Fibroblast of lung (primary cell): ENCODE results near the gene LYPLA2. TPM values are rescaled to one million over a fixed set of nuclear protein-coding genes. Genes with fewer than 3 reads are reported as not detected.

Source experiments
- DNase-seq, 2 donors: peaks; one replicate each; pipeline versions ENCODE4 v3.0.0 to v3.0.0-alpha.2; 2010; ENCODE audit warnings: low read depth in 2 of 2
- H2AFZ ChIP-seq: 2 replicates; pipeline ENCODE4 v1.5.1; 2012; ENCODE audit warnings: low read length, control low read depth, inconsistent platforms
- H3K27ac ChIP-seq: 2 replicates; pipeline ENCODE4 v1.5.1; 2011; ENCODE audit warnings: low read length, control low read depth; ENCODE audit not compliant: insufficient read depth
- H3K27me3 ChIP-seq: 2 replicates; pipeline ENCODE4 v1.5.1; 2011; ENCODE audit warnings: mild to moderate bottlenecking, low read length; ENCODE audit not compliant: control insufficient read depth, insufficient read depth
- H3K36me3 ChIP-seq: 2 replicates; pipeline ENCODE4 v1.5.1; 2011; ENCODE audit warnings: low read length; ENCODE audit not compliant: control insufficient read depth, insufficient read depth
- H3K4me1 ChIP-seq: 2 replicates; pipeline ENCODE4 v1.5.1; 2011; ENCODE audit warnings: low read length; ENCODE audit not compliant: control insufficient read depth, insufficient read depth; ENCODE audit errors: extremely low read depth
- H3K4me2 ChIP-seq: 2 replicates; pipeline ENCODE4 v1.5.1; 2011; ENCODE audit warnings: low read length, control low read depth; ENCODE audit not compliant: insufficient read depth; ENCODE audit errors: extremely low read depth
- H3K4me3 ChIP-seq, 4 experiments: fragments of 200-600 bp in 1 of 4; sonication (generic) in 1 of 4; replicated peaks in 1 of 4; 2 replicates each; pipeline ENCODE4 v1.5.1; 2011 to 2016; ENCODE audit warnings: low read length in 4 of 4, low read depth in 3 of 4, mild to moderate bottlenecking in 3 of 4, control low read depth in 2 of 4, inconsistent platforms in 1 of 4, mixed read lengths in 1 of 4; ENCODE audit not compliant: insufficient read depth in 1 of 4; ENCODE audit errors: control extremely low read depth in 1 of 4
- H3K79me2 ChIP-seq: 2 replicates; pipeline ENCODE4 v1.5.1; 2012; ENCODE audit warnings: mild to moderate bottlenecking, low read length, inconsistent platforms; ENCODE audit not compliant: control insufficient read depth, insufficient read depth
- H3K9ac ChIP-seq: 2 replicates; pipeline ENCODE4 v1.5.1; 2011; ENCODE audit warnings: mild to moderate bottlenecking, low read length, control low read depth; ENCODE audit not compliant: insufficient read depth
- H3K9me3 ChIP-seq: 2 replicates; pipeline ENCODE4 v1.5.1; 2012; ENCODE audit warnings: low read depth, low read length; ENCODE audit not compliant: control insufficient read depth, insufficient read depth
- H4K20me1 ChIP-seq: 2 replicates; pipeline ENCODE4 v1.5.1; 2011; ENCODE audit warnings: low read length; ENCODE audit not compliant: control insufficient read depth, insufficient read depth; ENCODE audit errors: extremely low read depth
- CTCF ChIP-seq, 2 donors: IDR thresholded peaks in 1 of 2; conservative IDR thresholded peaks in 1 of 2; 1 replicate in 1 of 2; 2 replicates in 1 of 2; pipeline ENCODE4 v1.5.1; 2011 to 2012; ENCODE audit warnings: low read length in 2 of 2, control low read depth in 1 of 2, inconsistent platforms in 1 of 2, low read depth in 1 of 2, mild to moderate bottlenecking in 1 of 2
- EZH2 ChIP-seq: IDR thresholded peaks from 2 replicates; pipeline ENCODE4 v1.5.1; 2012; ENCODE audit warnings: low read length, control low read depth, mild to moderate bottlenecking; ENCODE audit errors: missing control alignments
- polyA plus RNA-seq, 2 donors: library from polyadenylated mRNA; depleted of rRNA in 1 of 2; stranded (reverse) in 1 of 2; unstranded in 1 of 2; fragments of >200 nt; gene quantifications; 2 replicates each; pipeline ENCODE4 v1.2.1, GENCODE V29; 2011 to 2012; ENCODE audit warnings: missing spikeins in 1 of 2
- total RNA-seq: library from RNA; depleted of rRNA; stranded (reverse); fragments of >200 nt; gene quantifications from 2 replicates; pipeline ENCODE4 v1.2.1, GENCODE V29; 2014

LYPLA2 gene
- total and polyA plus RNA-seq, 2 donors (not counting 1 experiment from before 2014, with no cell fraction given), result 20.4 to 29.2 TPM

- Histone ChIP-seq H3K79me2 (no peaks in the 10 kb centered on the region), H3K36me3 (peaks cover 14% of the 10 kb centered on the region), H3K4me2 (peak overlapping the region; percentile 100), H3K4me1 (peaks cover 8% of the 10 kb centered on the region), H3K27ac (peak overlapping the region; percentile 63), H3K9ac (no peak overlapping the region), H3K9me3 (no peaks in the 10 kb centered on the region), H4K20me1 (no peaks in the 10 kb centered on the region), H3K27me3 (no peaks in the 10 kb centered on the region), H2AFZ (no peak overlapping the region), H3K4me3 (peak overlapping the region in 3 of 4 experiments; percentile 75 to 89 (median 81))
- DNase-seq, result no peak
- TF ChIP-seq EZH2 (no peak), CTCF (conservative IDR thresholded peaks at IDR 0.05 in 1 of 2, IDR thresholded peaks at IDR 0.05 in 1 of 2; ENCODE audit: low read depth in 1 of 2, low read length in 2 of 2) (no peak)
Measured at GRCh38 chr1:23799255-23799569, 8.3 kb downstream of the LYPLA2 start.

- Histone ChIP-seq H3K4me1 (peaks cover 8% of the 10 kb centered on the region), H3K9me3 (no peaks in the 10 kb centered on the region), H3K27ac (peak overlapping the region; percentile 63), H3K79me2 (no peaks in the 10 kb centered on the region), H2AFZ (peak overlapping the region; percentile 70), H3K27me3 (no peaks in the 10 kb centered on the region), H4K20me1 (no peaks in the 10 kb centered on the region), H3K9ac (peak overlapping the region; percentile 77), H3K4me2 (peak overlapping the region; percentile 100), H3K36me3 (peaks cover 14% of the 10 kb centered on the region), H3K4me3 (peak overlapping the region; percentile 51 to 89 (median 78))
- TF ChIP-seq EZH2, result no peak
- no peak for TF ChIP-seq CTCF (conservative IDR thresholded peaks at IDR 0.05 in 1 of 2, IDR thresholded peaks at IDR 0.05 in 1 of 2; ENCODE audit: low read depth in 1 of 2, low read length in 2 of 2)
- peak; percentile 73 to 83 for DNase-seq
Measured at GRCh38 chr1:23799570-23800399, 8.8 kb downstream of the LYPLA2 start.

DNA sequence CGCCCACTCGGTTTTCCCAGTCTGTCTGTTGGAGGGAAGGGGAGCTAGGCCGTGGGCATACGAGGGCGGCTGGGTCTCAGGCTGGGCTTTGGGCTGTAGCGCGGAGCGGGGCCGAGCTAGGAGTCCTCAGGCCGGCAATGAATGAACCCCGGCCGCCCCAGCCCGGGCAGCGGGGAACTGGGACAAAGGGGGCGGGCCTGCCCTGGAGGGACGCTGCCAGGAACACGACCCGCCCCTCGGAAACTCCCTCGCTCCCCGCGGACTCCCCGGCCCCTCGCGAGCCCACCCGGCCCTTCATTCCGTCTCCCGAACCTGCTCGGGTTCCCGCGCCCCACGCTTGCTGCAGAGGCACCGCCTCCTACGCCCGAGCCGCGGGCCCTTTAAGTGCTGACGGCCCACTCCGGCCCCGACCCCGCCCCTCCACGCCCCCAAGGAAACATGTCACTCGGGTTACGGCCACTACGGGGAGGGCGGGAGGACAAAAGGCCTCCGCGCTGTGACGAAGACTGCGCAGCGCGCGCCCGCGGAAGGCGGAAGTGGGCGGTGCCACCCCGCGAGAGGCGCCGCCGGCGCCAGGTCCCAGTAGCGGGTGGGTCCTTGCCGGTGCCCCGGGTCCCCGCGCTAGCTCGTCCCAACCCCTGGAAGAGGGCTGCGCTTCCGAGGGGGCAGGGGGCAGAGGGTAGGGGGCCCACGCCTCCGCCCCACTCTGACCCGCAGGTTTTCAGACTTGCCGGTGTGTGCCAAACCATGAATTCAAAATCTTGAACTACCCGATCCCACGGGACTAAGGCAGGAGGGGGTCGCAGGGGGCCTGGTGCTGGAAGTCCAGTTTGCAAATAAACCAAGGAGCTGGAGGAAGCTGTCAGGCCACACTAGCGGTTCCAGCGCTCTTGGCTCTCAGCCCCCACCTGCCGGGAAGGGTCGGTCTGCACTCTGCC is 9.7 kb downstream of the LYPLA2 start, which contains the start of gene GALE:
Gene GALE, minus strand, starts transcription at position 355 of the 938 bp plus-strand sequence. CDS start 1,747 bp downstream, outside the sequence.
- Histone ChIP-seq H3K9ac (peak within 1 kb of the TSS; percentile 77), H3K4me3 (peak within 1 kb of the TSS; percentile 51 to 89 (median 78)), H3K27me3 (no peaks in the 10 kb centered on the region), H3K36me3 (peaks cover 13% of the 10 kb centered on the region), H3K27ac (peak within 1 kb of the TSS; percentile 63), H3K4me1 (peaks cover 8% of the 10 kb centered on the region), H3K79me2 (no peaks in the 10 kb centered on the region), H3K9me3 (no peaks in the 10 kb centered on the region), H2AFZ (peak within 1 kb of the TSS; percentile 70), H3K4me2 (peak within 1 kb of the TSS; percentile 100), H4K20me1 (no peaks in the 10 kb centered on the region)
- TF ChIP-seq EZH2 (no peak), CTCF (conservative IDR thresholded peaks at IDR 0.05 in 1 of 2, IDR thresholded peaks at IDR 0.05 in 1 of 2; ENCODE audit: low read depth in 1 of 2, low read length in 2 of 2) (no peak)
- DNase-seq, result peak; percentile 94 to 95
